SK-N-SH (cell line): ENCODE measurements around the gene PAK1.

ENCODE experiments used
- CTCF ChIP-seq: fragments of 200-600 bp; sonication (generic); IDR thresholded peaks from 2 replicates; pipeline ENCODE4 v1.6.1; 2017; ENCODE audit warnings: antibody characterized with exemption, mild to moderate bottlenecking, moderate library complexity
- EZH2phosphoT487 ChIP-seq: fragments of 200-600 bp; sonication (generic); IDR thresholded peaks from 2 replicates; pipeline ENCODE4 v1.6.1; 2017; ENCODE audit warnings: low read depth, mixed run types, mild to moderate bottlenecking, antibody characterized with exemption, moderate library complexity, borderline replicate concordance
- FOSL2 ChIP-seq: IDR thresholded peaks from 2 replicates; pipeline ENCODE4 v1.4.0; 2012; ENCODE audit warnings: low read depth, mild to moderate bottlenecking, moderate library complexity, borderline replicate concordance
- GATA2 ChIP-seq: sonication (generic); formaldehyde crosslinking; IDR thresholded peaks from 2 replicates; pipeline ENCODE4 v1.5.0; 2020; ENCODE audit warnings: mild to moderate bottlenecking, missing genetic modification reagents
- POLR2AphosphoS5 ChIP-seq: IDR thresholded peaks from 2 replicates; pipeline ENCODE4 v1.6.1; 2012; ENCODE audit warnings: low read depth, low read length
- TAF1 ChIP-seq: IDR thresholded peaks from 2 replicates; pipeline ENCODE4 v1.6.1; 2012; ENCODE audit warnings: low read depth, mild to moderate bottlenecking, low read length, moderate library complexity, borderline replicate concordance
- USF1 ChIP-seq: IDR thresholded peaks from 2 replicates; pipeline ENCODE4 v1.4.0; 2012; ENCODE audit warnings: low read depth, borderline replicate concordance

GRCh38 chr11:77450227-77450626 lies 23.7 kb downstream of the PAK1 start:
- TF ChIP-seq CTCF (no peak), POLR2AphosphoS5 (no peak), TAF1 (no peak), FOSL2 (no peak), GATA2 (CRISPR knock-in tag) (no peak), EZH2phosphoT487 (no peak), USF1 (no peak)
